CD14-positive monocyte (primary cell): ENCODE results near the gene TCF4. TPM values are rescaled to one million over a fixed set of nuclear protein-coding genes. Genes with fewer than 3 reads are reported as not detected.

Source experiments
- DNase-seq, 3 donors: peaks; one replicate each; pipeline ENCODE4 v3.0.0-alpha.2; 2011 to 2022
- H2AFZ ChIP-seq: 2 replicates; pipeline ENCODE4 v1.6.0; 2012; ENCODE audit warnings: mild to moderate bottlenecking, low read depth, low read length, inconsistent platforms; ENCODE audit not compliant: insufficient read depth, poor library complexity, severe bottlenecking
- H3K27ac ChIP-seq, 2 donors: 1 replicate in 1 of 2; 2 replicates in 1 of 2; pipeline ENCODE4 v1.5.1; 2012 to 2013; ENCODE audit warnings: low read length in 2 of 2, control low read depth in 1 of 2, inconsistent platforms in 1 of 2, low read depth in 1 of 2, mild to moderate bottlenecking in 1 of 2
- H3K27me3 ChIP-seq, 2 donors: one replicate each; pipeline versions ENCODE4 v1.6.0 to v1.6.1; 2011 to 2013; ENCODE audit warnings: low read length in 2 of 2; ENCODE audit not compliant: control insufficient read depth in 2 of 2, insufficient read depth in 2 of 2
- H3K36me3 ChIP-seq, 2 donors: replicated peaks in 1 of 2; 1 replicate in 1 of 2; 2 replicates in 1 of 2; pipeline versions ENCODE4 v1.5.1 to v1.6.1; 2012 to 2013; ENCODE audit warnings: low read length in 2 of 2, control low read depth in 1 of 2, inconsistent platforms in 1 of 2, mild to moderate bottlenecking in 1 of 2; ENCODE audit not compliant: insufficient read depth in 2 of 2, control insufficient read depth in 1 of 2
- H3K4me1 ChIP-seq, 2 donors: 1 replicate in 1 of 2; 2 replicates in 1 of 2; pipeline versions ENCODE4 v1.5.1 to v1.6.1; 2012 to 2013; ENCODE audit warnings: low read length in 2 of 2, control low read depth in 1 of 2, inconsistent platforms in 1 of 2, mild to moderate bottlenecking in 1 of 2, moderate library complexity in 1 of 2; ENCODE audit not compliant: insufficient read depth in 2 of 2, control insufficient read depth in 1 of 2
- H3K4me2 ChIP-seq: replicated peaks from 2 replicates; pipeline ENCODE3; 2012; ENCODE audit warnings: low read length, moderate library complexity, mild to moderate bottlenecking; ENCODE audit not compliant: poor library complexity, severe bottlenecking; ENCODE audit errors: extremely low read depth
- H3K4me3 ChIP-seq, 3 experiments: fragments of 200-600 bp in 1 of 3; sonication (generic) in 1 of 3; replicated peaks in 1 of 3; 1 replicate in 2 of 3; 2 replicates in 1 of 3; pipeline ENCODE4 v1.5.1; 2011 to 2013; ENCODE audit warnings: low read length in 3 of 3, mild to moderate bottlenecking in 3 of 3, control low read depth in 2 of 3, low read depth in 2 of 3, inconsistent platforms in 1 of 3, moderate library complexity in 1 of 3
- H3K79me2 ChIP-seq: 2 replicates; pipeline ENCODE4 v1.6.0; 2012; ENCODE audit warnings: mild to moderate bottlenecking, control low read depth, inconsistent platforms, low read length, moderate library complexity; ENCODE audit not compliant: insufficient read depth
- H3K9ac ChIP-seq: 2 replicates; pipeline ENCODE4 v1.6.0; 2017; ENCODE audit warnings: low read length, mild to moderate bottlenecking; ENCODE audit not compliant: insufficient read depth, poor library complexity, severe bottlenecking
- H3K9me3 ChIP-seq, 2 donors: replicated peaks in 1 of 2; 1 replicate in 1 of 2; 2 replicates in 1 of 2; pipeline versions ENCODE4 v1.5.1 to v1.6.1; 2012 to 2013; ENCODE audit warnings: low read length in 2 of 2, control low read depth in 1 of 2; ENCODE audit not compliant: control insufficient read depth in 1 of 2, insufficient read depth in 1 of 2
- H4K20me1 ChIP-seq: 2 replicates; pipeline ENCODE4 v1.6.0; 2012; ENCODE audit warnings: mild to moderate bottlenecking, low read length, control low read depth, moderate library complexity; ENCODE audit not compliant: insufficient read depth
- H3K27ac Mint-ChIP-seq, 7 donors: one replicate each; pipeline ENCODE4 v1.8.0; 2020; ENCODE audit warnings: mild to moderate bottlenecking in 7 of 7, mixed read lengths in 7 of 7, moderate library complexity in 6 of 7, inconsistent platforms in 2 of 7
- H3K27me3 Mint-ChIP-seq, 3 donors: one replicate each; pipeline ENCODE4 v1.8.0; 2021 to 2022; ENCODE audit warnings: low read depth in 3 of 3, mild to moderate bottlenecking in 3 of 3, mixed read lengths in 3 of 3, moderate library complexity in 3 of 3, inconsistent platforms in 1 of 3
- H3K36me3 Mint-ChIP-seq, 2 donors: one replicate each; pipeline ENCODE4 v1.8.0; 2020; ENCODE audit warnings: mixed read lengths in 2 of 2, inconsistent platforms in 1 of 2, mild to moderate bottlenecking in 1 of 2
- H3K4me1 Mint-ChIP-seq: one replicate; pipeline ENCODE4 v1.8.0; 2020; ENCODE audit warnings: mild to moderate bottlenecking, mixed read lengths
- H3K4me3 Mint-ChIP-seq, 2 donors: one replicate each; pipeline ENCODE4 v1.8.0; 2020; ENCODE audit warnings: mild to moderate bottlenecking in 2 of 2, mixed read lengths in 2 of 2, moderate library complexity in 1 of 2
- H3K9me3 Mint-ChIP-seq, 7 donors: one replicate each; pipeline ENCODE4 v1.8.0; 2020 to 2022; ENCODE audit warnings: mixed read lengths in 7 of 7, mild to moderate bottlenecking in 6 of 7, moderate library complexity in 6 of 7, inconsistent platforms in 2 of 7
- CTCF ChIP-seq: fragments of 200-600 bp; IDR thresholded peaks from one replicate; pipeline ENCODE4 v1.8.0; 2022; ENCODE audit warnings: antibody characterized with exemption, mild to moderate bottlenecking
- WGBS: methylation state at CpG from one replicate; pipeline ENCODE4 v1.1.5; 2013; ENCODE audit warnings: missing lambda C conversion rate; ENCODE audit not compliant: insufficient coverage; 5-methylcytosine and 5-hydroxymethylcytosine counted together
- intact Hi-C, 2 donors: fragments of 100-400 bp; cut with micrococcal nuclease; formaldehyde crosslinking; loops; one replicate each; pipeline versions ENCODE4 v1.15.0 to v1.15.1; 2023
- polyA plus RNA-seq, 3 donors: library from polyadenylated mRNA; depleted of rRNA in 1 of 3; unstranded in 2 of 3; stranded (reverse) in 1 of 3; fragments of 300-500 nt in 2 of 3; fragments of >200 nt in 1 of 3; fragmentation: Illumina TruSeq in 2 of 3; gene quantifications; 1 replicate in 2 of 3; 2 replicates in 1 of 3; pipeline ENCODE4 v1.2.3, GENCODE V29; 2012 to 2021

TCF4 gene
- polyA plus RNA-seq, 3 donors: 5.9 to 12.9 (median 10.7) TPM

GRCh38 chr18:55361492-55362250 is 226.3 kb downstream of the TCF4 start:
- Histone ChIP-seq H3K27ac (no peak overlapping the region), H4K20me1 (no peaks in the 10 kb centered on the region), H3K4me3 (no peak overlapping the region), H3K27me3 (no peaks in the 10 kb centered on the region), H3K36me3 (no peaks in the 10 kb centered on the region), H3K9me3 (peaks cover 0 to 9% of the 10 kb centered on the region in 2 donors), H3K4me2 (no peak overlapping the region), H3K9ac (no peak overlapping the region), H3K4me1 (no peaks in the 10 kb centered on the region), H2AFZ (no peak overlapping the region), H3K79me2 (no peaks in the 10 kb centered on the region)
- no peaks in the 10 kb centered on the region for H3K4me1 Mint-ChIP-seq
- intact Hi-C loops: no loop called here
- peaks cover 0 to 3% (median 2%) of the 10 kb centered on the region in 3 donors for H3K27me3 Mint-ChIP-seq
- H3K27ac Mint-ChIP-seq: no peak overlapping the region
- no peak for DNase-seq
- H3K9me3 Mint-ChIP-seq: peaks cover 3 to 21% (median 13%) of the 10 kb centered on the region in 7 donors
- no peaks in the 10 kb centered on the region for H3K36me3 Mint-ChIP-seq
- TF ChIP-seq CTCF: no peak
- H3K4me3 Mint-ChIP-seq: no peak overlapping the region
- WGBS: 100% methylated on average over 2 of the region's 3 CpGs

GRCh38 chr18:55360061-55360460 is 227.9 kb downstream of the TCF4 start:
- DNase-seq: no peak
- 100% methylated on average over 1 of the region's 1 CpG for WGBS
- H2AFZ ChIP-seq: no peak overlapping the region
- H3K9ac ChIP-seq: no peak overlapping the region
- H3K27ac ChIP-seq: no peak overlapping the region
- H3K27me3 ChIP-seq: no peaks in the 10 kb centered on the region
- H4K20me1 ChIP-seq: no peaks in the 10 kb centered on the region
- Mint-ChIP-seq H3K27me3 (peaks cover 0 to 3% (median 0%) of the 10 kb centered on the region in 3 donors), H3K4me3 (no peak overlapping the region), H3K9me3 (peaks cover 3 to 21% (median 13%) of the 10 kb centered on the region in 7 donors), H3K4me1 (peaks cover 3% of the 10 kb centered on the region), H3K36me3 (no peaks in the 10 kb centered on the region), H3K27ac (no peak overlapping the region)
- intact Hi-C loops: no loop called here
- no peaks in the 10 kb centered on the region for H3K4me1 ChIP-seq
- no peaks in the 10 kb centered on the region for H3K79me2 ChIP-seq
- TF ChIP-seq CTCF: no peak
- peaks cover 0 to 9% of the 10 kb centered on the region in 2 donors for H3K9me3 ChIP-seq
- H3K36me3 ChIP-seq: no peaks in the 10 kb centered on the region
- H3K4me3 ChIP-seq: no peak overlapping the region
- H3K4me2 ChIP-seq: no peak overlapping the region
